Tibial nerve (tissue), 4 donors: ENCODE measurements around the gene SLC35F3.

ENCODE experiments used
- EP300 ChIP-seq, 2 donors: sonication (generic); formaldehyde crosslinking; IDR thresholded peaks; one replicate each; pipeline ENCODE4 v1.6.1; 2017; ENCODE audit warnings: antibody characterized with exemption in 2 of 2, mild to moderate bottlenecking in 1 of 2
- POLR2A ChIP-seq, 2 donors: fragments of 450-650 bp; IDR thresholded peaks; one replicate each; pipeline ENCODE4 v1.6.1; 2017; ENCODE audit warnings: antibody characterized with exemption in 2 of 2, mild to moderate bottlenecking in 2 of 2, moderate library complexity in 2 of 2
- TF ChIP-seq, protein P1 (sequence below), 5 experiments: fragments of 200-600 bp in 3 of 5; fragments of 450-650 bp in 2 of 5; sonication (generic) in 3 of 5; IDR thresholded peaks; one replicate each; pipeline ENCODE4 v1.5.1; 2016 to 2019; ENCODE audit warnings: antibody characterized with exemption in 5 of 5, mild to moderate bottlenecking in 3 of 5, moderate library complexity in 2 of 5

DNA sequence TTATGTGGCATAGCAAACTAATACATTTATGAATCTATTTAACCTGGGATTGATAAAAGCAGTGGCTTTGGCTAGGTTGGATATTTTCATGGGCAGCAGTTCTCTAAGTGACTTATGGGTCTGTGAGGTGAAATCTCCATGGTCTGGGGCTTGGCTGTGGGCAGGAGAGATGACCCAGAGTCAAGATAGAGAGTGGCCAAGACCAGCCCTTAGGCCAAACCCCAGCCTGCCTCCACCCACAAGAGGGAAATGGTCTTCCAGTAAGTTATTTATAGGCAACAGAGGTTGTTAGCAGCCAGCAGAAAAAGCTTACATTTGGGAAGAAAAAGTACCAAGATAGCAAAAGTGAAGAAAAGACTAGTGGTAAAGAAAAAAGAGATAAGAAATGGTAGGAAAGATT, 61.4 kb downstream of the SLC35F3 start:
- TF ChIP-seq POLR2A (IDR thresholded peaks at IDR 0.05) (no peak), EP300 (IDR thresholded peaks at IDR 0.05) (no peak)
- TF ChIP-seq, protein P1, sequence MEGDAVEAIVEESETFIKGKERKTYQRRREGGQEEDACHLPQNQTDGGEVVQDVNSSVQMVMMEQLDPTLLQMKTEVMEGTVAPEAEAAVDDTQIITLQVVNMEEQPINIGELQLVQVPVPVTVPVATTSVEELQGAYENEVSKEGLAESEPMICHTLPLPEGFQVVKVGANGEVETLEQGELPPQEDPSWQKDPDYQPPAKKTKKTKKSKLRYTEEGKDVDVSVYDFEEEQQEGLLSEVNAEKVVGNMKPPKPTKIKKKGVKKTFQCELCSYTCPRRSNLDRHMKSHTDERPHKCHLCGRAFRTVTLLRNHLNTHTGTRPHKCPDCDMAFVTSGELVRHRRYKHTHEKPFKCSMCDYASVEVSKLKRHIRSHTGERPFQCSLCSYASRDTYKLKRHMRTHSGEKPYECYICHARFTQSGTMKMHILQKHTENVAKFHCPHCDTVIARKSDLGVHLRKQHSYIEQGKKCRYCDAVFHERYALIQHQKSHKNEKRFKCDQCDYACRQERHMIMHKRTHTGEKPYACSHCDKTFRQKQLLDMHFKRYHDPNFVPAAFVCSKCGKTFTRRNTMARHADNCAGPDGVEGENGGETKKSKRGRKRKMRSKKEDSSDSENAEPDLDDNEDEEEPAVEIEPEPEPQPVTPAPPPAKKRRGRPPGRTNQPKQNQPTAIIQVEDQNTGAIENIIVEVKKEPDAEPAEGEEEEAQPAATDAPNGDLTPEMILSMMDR (IDR thresholded peaks at IDR 0.05) = no peak
